Testis (tissue), 2 donors: ENCODE results near the gene NRG2.

ENCODE experiments used
- CTCF ChIP-seq, 3 experiments: fragments of 450-650 bp in 2 of 3; fragments of 200-600 bp in 1 of 3; sonication (generic) in 1 of 3; IDR thresholded peaks; one replicate each; pipeline ENCODE4 v1.5.1; 2016 to 2019; ENCODE audit warnings: antibody characterized with exemption in 3 of 3, mild to moderate bottlenecking in 2 of 3, moderate library complexity in 1 of 3
- POLR2A ChIP-seq: fragments of 450-650 bp; IDR thresholded peaks from one replicate; pipeline ENCODE4 v1.6.1; 2017; ENCODE audit warnings: antibody characterized with exemption, mild to moderate bottlenecking, moderate library complexity

- no peak for TF ChIP-seq POLR2A
- no peak for TF ChIP-seq CTCF (IDR thresholded peaks at IDR 0.05)
Observed at GRCh38 chr5:139843991-139844390, 199.1 kb downstream of the NRG2 start.
